Thoracic aorta (tissue), 2 donors: ENCODE measurements around the gene DSCAM. TPM values are rescaled to one million over a fixed set of nuclear protein-coding genes. Genes with fewer than 3 reads are reported as not detected.

Experiments
- ATAC-seq: fragments of 150-250 bp; one replicate; pipeline ENCODE4 v1.8.0; 2017; ENCODE audit warnings: low read depth; ENCODE audit not compliant: insufficient number of reproducible peaks, low FRiP score
- DNase-seq: peaks from one replicate; pipeline ENCODE4 v3.0.0-alpha.2; 2020; ENCODE audit warnings: low spot score
- H3K27ac ChIP-seq, 2 donors: fragments of 200-600 bp; sonication (generic); 1 replicate in 1 of 2; 2 replicates in 1 of 2; pipeline ENCODE4 v1.5.1; 2016; ENCODE audit warnings: mild to moderate bottlenecking in 2 of 2, moderate library complexity in 2 of 2
- H3K27me3 ChIP-seq: fragments of 200-600 bp; sonication (generic); replicated peaks from 2 replicates; pipeline ENCODE4 v1.6.0; 2016; ENCODE audit warnings: mild to moderate bottlenecking; ENCODE audit not compliant: insufficient read depth
- H3K36me3 ChIP-seq: fragments of 200-600 bp; sonication (generic); one replicate; pipeline ENCODE4 v1.5.1; 2016
- H3K4me1 ChIP-seq, 2 donors: fragments of 200-600 bp; sonication (generic); 1 replicate in 1 of 2; 2 replicates in 1 of 2; pipeline versions ENCODE4 v1.5.1 to v1.6.0; 2016; ENCODE audit warnings: low read depth in 2 of 2, mild to moderate bottlenecking in 1 of 2; ENCODE audit not compliant: control insufficient read depth in 1 of 2
- H3K4me3 ChIP-seq: fragments of 200-600 bp; sonication (generic); 2 replicates; pipeline ENCODE4 v1.5.1; 2016; ENCODE audit warnings: mild to moderate bottlenecking
- H3K9me3 ChIP-seq: fragments of 200-600 bp; sonication (generic); 2 replicates; pipeline ENCODE4 v1.5.1; 2016
- CTCF ChIP-seq: fragments of 200-600 bp; sonication (generic); IDR thresholded peaks from one replicate; pipeline ENCODE4 v1.5.1; 2019; ENCODE audit warnings: antibody characterized with exemption
- total RNA-seq, 2 donors: library from RNA; depleted of rRNA; stranded (reverse); fragments of >200 nt; gene quantifications; one replicate each; pipeline versions ENCODE4 v1.1.0 to v1.2.3, GENCODE V29; 2016

DSCAM gene
- total RNA-seq, 2 donors from 2014 or later = not detected

GRCh38 chr21:40099809-40100208 lies 747.1 kb downstream of the DSCAM start:
- no peaks in the 10 kb centered on the region for H3K27me3 ChIP-seq
- H3K27ac ChIP-seq = no peak overlapping the region
- ATAC-seq (no peak), DNase-seq (no peak)
- TF ChIP-seq CTCF = no peak
- H3K36me3 ChIP-seq = no peaks in the 10 kb centered on the region
- no peak overlapping the region for H3K4me3 ChIP-seq
- no peaks in the 10 kb centered on the region for H3K4me1 ChIP-seq
- H3K9me3 ChIP-seq = no peaks in the 10 kb centered on the region

DNA sequence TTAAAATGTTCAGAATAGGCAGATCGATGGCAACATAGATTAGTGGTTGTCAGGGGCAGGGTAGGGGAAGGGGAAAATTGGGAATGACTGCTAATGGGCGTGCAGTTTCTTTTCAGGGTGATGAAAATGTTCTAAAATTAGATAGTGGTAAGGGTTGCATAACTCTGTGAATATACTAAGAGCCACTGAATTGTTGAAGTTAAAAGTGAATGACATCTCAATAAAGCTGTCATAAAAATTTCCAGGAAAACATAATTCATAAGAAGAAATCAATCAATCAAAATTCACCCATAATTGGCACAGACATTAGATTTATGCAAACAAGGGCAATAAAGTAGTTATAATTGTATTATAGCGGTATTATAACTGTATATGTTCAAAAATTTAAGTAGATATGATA lies 751.5 kb downstream of the DSCAM start:
- Histone ChIP-seq H3K36me3 (no peaks in the 10 kb centered on the region), H3K9me3 (no peaks in the 10 kb centered on the region), H3K4me3 (no peak overlapping the region), H3K27me3 (no peaks in the 10 kb centered on the region), H3K27ac (no peak overlapping the region), H3K4me1 (no peaks in the 10 kb centered on the region)
- DNase-seq = no peak
- no peak for TF ChIP-seq CTCF
- ATAC-seq = no peak

DNA sequence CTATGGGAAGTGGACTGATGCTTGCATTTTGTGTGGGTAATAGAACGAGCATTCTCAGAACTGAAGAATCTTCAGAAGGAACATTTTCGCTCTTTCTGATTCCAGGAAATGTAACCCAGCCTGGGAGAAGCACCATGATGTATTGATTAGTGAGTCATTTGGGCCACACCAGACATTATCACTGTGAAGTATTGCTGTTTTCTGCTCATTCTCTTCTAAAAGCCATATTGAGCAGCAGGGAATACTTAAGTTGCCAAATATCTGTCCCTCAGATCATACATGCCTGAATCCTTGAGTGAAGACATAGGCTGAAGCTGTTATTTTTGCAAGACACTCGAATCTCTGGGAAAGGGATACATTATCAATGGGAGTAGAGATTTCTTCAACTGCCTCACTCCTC lies 766.6 kb downstream of the DSCAM start:
- ATAC-seq (no peak), DNase-seq (no peak)
- no peak overlapping the region for H3K27ac ChIP-seq
- TF ChIP-seq CTCF = no peak
- no peaks in the 10 kb centered on the region for H3K4me1 ChIP-seq
- no peaks in the 10 kb centered on the region for H3K9me3 ChIP-seq
- H3K4me3 ChIP-seq = no peak overlapping the region
- no peaks in the 10 kb centered on the region for H3K27me3 ChIP-seq
- no peaks in the 10 kb centered on the region for H3K36me3 ChIP-seq

GRCh38 chr21:40074710-40075109 lies 772.2 kb downstream of the DSCAM start:
- no peaks in the 10 kb centered on the region for H3K36me3 ChIP-seq
- H3K9me3 ChIP-seq = no peaks in the 10 kb centered on the region
- no peak for TF ChIP-seq CTCF
- H3K27ac ChIP-seq = no peak overlapping the region
- DNase-seq = no peak
- peaks cover 0 to 14% of the 10 kb centered on the region in 2 donors for H3K4me1 ChIP-seq
- no peaks in the 10 kb centered on the region for H3K27me3 ChIP-seq
- no peak overlapping the region for H3K4me3 ChIP-seq
- no peak for ATAC-seq

- Histone ChIP-seq H3K4me3 (no peak overlapping the region), H3K4me1 (peaks cover 0 to 14% of the 10 kb centered on the region in 2 donors), H3K9me3 (no peaks in the 10 kb centered on the region), H3K36me3 (no peaks in the 10 kb centered on the region), H3K27me3 (no peaks in the 10 kb centered on the region), H3K27ac (no peak overlapping the region)
- TF ChIP-seq CTCF = no peak
- ATAC-seq = no peak
- DNase-seq = no peak
These were observed 772.8 kb downstream of the DSCAM start for GRCh38 chr21:40074198-40074597.
